Loucy (cell line): ENCODE data around the gene SCIN.

Source experiments
- EZH2phosphoT487 ChIP-seq: fragments of 200-600 bp; IDR thresholded peaks from 2 replicates; pipeline ENCODE4 v1.6.1; 2018; ENCODE audit warnings: antibody characterized with exemption, mild to moderate bottlenecking, moderate library complexity, borderline replicate concordance
- TF ChIP-seq, protein P1 (sequence below): fragments of 200-600 bp; sonication (generic); conservative IDR thresholded peaks from 2 replicates; pipeline ENCODE4 v1.5.1; 2014; ENCODE audit warnings: mild to moderate bottlenecking, antibody characterized with exemption, low read length

DNA sequence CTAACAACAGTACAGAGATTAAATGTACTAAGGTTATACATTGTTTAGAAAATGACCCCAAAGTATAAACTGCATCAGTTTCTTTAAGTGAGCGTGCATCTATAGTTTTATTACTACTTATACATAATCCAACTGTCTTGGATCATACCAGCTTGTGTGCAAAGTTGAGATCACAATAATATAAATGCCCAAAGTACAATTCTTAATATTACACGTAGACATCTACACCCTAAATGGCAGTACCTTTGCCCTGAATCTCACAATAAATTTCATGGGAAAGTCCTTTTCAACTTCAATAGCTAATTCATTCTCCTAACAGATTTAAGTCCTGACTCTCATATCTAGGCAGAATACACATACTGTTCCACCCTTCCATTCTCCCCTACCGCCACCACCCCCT, 11.8 kb downstream of the SCIN start:
- TF ChIP-seq, protein P1, sequence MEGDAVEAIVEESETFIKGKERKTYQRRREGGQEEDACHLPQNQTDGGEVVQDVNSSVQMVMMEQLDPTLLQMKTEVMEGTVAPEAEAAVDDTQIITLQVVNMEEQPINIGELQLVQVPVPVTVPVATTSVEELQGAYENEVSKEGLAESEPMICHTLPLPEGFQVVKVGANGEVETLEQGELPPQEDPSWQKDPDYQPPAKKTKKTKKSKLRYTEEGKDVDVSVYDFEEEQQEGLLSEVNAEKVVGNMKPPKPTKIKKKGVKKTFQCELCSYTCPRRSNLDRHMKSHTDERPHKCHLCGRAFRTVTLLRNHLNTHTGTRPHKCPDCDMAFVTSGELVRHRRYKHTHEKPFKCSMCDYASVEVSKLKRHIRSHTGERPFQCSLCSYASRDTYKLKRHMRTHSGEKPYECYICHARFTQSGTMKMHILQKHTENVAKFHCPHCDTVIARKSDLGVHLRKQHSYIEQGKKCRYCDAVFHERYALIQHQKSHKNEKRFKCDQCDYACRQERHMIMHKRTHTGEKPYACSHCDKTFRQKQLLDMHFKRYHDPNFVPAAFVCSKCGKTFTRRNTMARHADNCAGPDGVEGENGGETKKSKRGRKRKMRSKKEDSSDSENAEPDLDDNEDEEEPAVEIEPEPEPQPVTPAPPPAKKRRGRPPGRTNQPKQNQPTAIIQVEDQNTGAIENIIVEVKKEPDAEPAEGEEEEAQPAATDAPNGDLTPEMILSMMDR: no peak
- no peak for TF ChIP-seq EZH2phosphoT487
